Stimulated activated CD8-positive, alpha-beta memory T cell treated with anti-CD3 and anti-CD28 coated beads, Interleukin-12 subunit alpha, Interleukin-12 subunit beta, amount 100 ng/mL, for 4 hours (primary cell): ENCODE measurements around the gene TPRA1.
"Not testable (repeated sequence)": the region's sequence is repeated elsewhere in the genome, so short reads cannot be mapped to it uniquely, and the experiment has no call there.

Experiments
- DNase-seq: peaks from one replicate; pipeline ENCODE4 v3.0.0-alpha.2; 2020; ENCODE audit warnings: low read depth

TPRA1 gene

DNA sequence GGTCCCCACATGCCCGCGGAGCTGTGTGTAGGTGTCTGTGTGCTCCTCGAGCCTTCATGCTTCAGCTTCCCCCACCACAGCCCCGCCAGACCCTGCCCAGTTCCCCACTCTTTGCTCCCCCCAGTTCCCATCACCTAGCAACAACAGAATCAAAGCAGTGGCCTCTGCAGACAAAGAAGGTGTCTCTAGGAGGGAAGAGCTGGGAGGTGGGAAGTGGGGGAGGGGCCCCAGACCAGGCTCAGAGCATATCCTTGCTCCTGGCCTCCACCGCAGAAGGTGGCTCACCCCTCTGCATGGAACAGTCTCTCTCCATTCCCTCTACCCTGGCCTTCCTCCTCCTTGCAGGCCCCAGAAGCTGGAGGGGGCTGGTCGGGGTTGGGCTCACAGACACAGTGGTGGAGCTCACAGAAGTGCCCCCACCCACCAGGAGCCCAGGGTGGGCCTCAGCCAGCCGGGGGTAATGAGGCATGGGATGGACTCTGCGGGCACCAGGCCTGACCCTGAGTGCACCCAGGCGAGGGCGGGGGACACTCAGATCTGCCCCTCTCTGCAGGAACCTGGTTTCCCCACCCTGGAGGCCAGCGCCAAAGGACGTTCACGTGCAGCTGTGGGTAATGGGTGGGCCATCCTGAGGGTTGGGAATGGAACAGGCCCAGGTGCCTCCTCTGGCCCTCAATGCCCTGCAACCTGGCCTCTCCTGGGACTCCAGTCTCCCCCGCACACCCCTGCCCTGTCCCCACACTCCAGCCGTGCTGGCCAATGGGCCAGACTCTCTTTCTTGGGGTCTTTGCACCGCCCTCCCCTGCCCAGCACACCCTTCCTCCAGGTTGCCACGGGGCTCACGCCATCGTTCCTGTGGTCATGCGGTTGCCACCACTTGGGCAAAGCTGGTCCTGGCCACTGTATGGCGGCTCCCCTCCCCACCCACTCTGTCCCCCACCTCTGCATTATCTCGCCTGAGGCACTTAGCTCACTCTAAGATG is 53.4 kb downstream of the TPRA1 start:
- DNase-seq, result no peak

DNA sequence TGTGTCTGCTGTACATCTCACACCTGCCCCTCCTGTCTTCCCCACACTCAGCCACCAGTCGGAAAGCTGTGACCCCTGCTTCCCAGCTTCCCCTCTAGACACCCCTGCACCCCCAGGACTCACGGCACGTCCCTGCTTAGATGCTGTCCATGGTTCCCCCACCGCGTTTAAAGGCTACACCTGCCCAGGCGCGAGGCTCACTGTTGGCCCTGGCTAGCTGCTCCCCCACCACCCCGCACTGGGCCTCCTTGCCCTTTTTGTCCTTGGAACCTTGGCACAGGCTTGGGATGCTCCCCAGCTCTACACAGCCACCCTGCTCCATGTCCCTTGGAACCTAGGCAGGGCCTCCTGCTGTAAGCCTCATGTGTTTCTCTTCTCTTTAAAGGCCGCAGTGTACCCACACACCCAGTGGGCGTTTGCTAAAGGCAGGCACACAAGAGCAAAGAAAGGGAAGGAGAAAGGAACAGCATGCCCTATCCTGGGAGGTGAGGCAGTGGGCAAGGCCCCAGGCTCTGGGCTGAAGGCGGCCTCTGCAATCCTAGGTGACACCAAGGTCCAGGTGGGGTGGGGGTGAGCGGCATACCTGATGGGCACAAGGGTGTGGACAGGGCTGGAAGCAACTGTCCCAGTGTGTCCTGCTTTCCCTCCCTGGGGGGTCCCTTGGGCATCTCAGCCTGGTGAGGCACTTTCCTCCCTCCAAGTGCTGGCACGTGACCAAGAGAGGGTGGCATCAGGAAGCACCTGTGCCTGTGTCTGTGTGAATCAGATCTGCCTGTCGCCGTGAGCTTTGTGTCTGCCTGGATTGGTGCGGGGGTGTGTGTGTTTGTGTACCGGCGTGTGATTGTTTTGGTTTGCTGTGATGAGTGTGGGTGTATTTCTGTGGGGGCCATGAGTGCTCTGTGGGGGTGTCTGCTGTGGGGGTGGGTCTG is 54.4 kb downstream of the TPRA1 start:
- DNase-seq, result no peak

- no peak for DNase-seq
These were observed 55.3 kb downstream of the TPRA1 start for GRCh38 chr3:127535106-127535785.

GRCh38 chr3:127534564-127534963 is 56.0 kb downstream of the TPRA1 start:
- no peak for DNase-seq

- DNase-seq, result no peak
These were observed 56.4 kb downstream of the TPRA1 start for GRCh38 chr3:127534161-127534451.

GRCh38 chr3:127532561-127533203 is 57.9 kb downstream of the TPRA1 start:
- DNase-seq, result no peak

DNA sequence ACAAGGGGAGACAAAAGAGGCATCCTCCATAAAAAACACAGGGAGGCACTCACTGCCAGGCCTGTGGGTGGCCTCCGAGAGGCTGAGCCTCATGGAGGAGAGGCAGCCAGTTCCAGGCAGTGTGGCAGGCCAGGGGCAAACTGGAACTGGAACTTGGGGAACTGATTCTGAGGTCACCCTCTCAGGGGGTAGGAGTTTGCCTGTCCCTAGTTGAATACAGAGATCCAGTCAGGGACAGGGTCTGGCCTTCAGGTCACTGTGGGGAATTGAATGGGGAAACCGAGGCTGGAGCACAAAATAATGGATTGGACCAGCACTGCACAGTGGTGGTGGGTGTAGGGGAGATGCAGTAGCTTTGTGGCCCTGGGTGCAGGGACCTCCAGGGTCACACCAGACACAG is 58.7 kb downstream of the TPRA1 start:
- DNase-seq, result no peak

DNA sequence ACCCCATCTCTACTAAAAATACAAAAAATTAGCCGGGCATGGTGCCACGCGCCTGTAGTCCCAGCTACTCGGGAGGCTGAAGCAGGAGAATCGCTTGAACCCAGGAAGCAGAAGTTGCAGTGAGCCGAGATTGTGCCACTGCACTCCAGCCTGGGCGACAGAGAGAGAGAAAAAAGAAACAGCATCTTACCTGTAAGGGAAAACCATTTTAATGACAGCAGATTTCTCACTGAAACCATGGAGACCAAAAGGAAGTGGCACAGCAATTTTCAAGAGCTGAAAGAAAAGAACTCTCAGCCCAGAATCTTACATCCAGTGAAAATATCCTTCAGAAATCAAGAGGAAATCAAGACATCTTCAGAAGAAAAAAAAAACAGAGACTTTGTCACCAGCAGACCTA is 59.7 kb downstream of the TPRA1 start:
- DNase-seq, result not testable (repeated sequence)

- no peak for DNase-seq
These were observed 61.0 kb downstream of the TPRA1 start for GRCh38 chr3:127529346-127530188.

GRCh38 chr3:127525373-127525772 is 65.2 kb downstream of the TPRA1 start:
- DNase-seq, result no peak

GRCh38 chr3:127524296-127524896 is 66.1 kb downstream of the TPRA1 start:
- no peak for DNase-seq
